LNCAP (cell line): ENCODE data around the gene FEM1B.

Experiments
- TF ChIP-seq, protein P1 (sequence below): fragments of 450-650 bp; IDR thresholded peaks from 2 replicates; pipeline ENCODE4 v1.5.1; 2017; ENCODE audit warnings: mild to moderate bottlenecking

Gene FEM1B

GRCh38 chr15:68335655-68336054, 58.1 kb downstream of the FEM1B start:
- TF ChIP-seq, protein P1, sequence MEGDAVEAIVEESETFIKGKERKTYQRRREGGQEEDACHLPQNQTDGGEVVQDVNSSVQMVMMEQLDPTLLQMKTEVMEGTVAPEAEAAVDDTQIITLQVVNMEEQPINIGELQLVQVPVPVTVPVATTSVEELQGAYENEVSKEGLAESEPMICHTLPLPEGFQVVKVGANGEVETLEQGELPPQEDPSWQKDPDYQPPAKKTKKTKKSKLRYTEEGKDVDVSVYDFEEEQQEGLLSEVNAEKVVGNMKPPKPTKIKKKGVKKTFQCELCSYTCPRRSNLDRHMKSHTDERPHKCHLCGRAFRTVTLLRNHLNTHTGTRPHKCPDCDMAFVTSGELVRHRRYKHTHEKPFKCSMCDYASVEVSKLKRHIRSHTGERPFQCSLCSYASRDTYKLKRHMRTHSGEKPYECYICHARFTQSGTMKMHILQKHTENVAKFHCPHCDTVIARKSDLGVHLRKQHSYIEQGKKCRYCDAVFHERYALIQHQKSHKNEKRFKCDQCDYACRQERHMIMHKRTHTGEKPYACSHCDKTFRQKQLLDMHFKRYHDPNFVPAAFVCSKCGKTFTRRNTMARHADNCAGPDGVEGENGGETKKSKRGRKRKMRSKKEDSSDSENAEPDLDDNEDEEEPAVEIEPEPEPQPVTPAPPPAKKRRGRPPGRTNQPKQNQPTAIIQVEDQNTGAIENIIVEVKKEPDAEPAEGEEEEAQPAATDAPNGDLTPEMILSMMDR: no peak

DNA sequence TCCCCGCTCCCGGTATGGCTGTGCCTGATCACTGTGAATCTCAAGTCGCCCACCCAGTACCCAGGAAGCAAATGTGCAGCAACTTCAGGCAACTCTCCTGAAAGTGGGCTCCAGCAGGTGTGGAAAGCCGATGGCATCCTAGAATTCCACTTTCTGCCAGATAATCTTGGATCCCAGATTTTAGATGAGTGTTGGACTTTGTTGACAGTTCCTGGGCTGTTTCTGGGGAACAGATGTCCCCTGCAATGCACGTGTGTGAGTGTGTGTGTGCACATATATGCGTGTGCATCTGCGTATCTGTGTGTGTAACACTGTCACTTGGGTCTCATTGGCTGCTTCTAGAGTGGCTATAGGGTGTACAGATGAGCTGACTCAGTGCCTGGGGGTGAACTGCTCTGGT, 59.0 kb downstream of the FEM1B start:
- TF ChIP-seq, protein P1: no peak

DNA sequence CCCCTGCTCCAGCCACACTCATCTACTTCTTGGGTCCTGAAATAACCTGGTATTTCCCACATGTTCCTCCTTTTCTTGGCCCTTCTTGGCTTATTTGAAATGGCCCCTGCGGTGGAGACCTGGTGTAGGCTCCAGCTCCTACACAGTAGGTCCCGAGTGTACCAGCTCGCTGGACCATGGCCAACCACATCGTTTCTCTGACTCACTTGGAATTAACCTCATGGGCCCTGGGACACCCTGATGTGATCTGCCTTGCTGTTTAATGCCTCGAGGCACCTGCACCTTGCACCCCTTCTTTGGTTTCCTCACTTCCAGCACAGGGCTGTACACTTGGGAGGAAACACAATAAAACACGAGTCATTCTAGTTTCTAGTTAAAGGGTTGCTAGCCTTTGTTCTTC, 60.3 kb downstream of the FEM1B start:
- TF ChIP-seq, protein P1: no peak

GRCh38 chr15:68339481-68339880, 61.9 kb downstream of the FEM1B start:
- TF ChIP-seq, protein P1: no peak

- TF ChIP-seq, protein P1: no peak
Measured at GRCh38 chr15:68340726-68341671, 63.5 kb downstream of the FEM1B start.

DNA sequence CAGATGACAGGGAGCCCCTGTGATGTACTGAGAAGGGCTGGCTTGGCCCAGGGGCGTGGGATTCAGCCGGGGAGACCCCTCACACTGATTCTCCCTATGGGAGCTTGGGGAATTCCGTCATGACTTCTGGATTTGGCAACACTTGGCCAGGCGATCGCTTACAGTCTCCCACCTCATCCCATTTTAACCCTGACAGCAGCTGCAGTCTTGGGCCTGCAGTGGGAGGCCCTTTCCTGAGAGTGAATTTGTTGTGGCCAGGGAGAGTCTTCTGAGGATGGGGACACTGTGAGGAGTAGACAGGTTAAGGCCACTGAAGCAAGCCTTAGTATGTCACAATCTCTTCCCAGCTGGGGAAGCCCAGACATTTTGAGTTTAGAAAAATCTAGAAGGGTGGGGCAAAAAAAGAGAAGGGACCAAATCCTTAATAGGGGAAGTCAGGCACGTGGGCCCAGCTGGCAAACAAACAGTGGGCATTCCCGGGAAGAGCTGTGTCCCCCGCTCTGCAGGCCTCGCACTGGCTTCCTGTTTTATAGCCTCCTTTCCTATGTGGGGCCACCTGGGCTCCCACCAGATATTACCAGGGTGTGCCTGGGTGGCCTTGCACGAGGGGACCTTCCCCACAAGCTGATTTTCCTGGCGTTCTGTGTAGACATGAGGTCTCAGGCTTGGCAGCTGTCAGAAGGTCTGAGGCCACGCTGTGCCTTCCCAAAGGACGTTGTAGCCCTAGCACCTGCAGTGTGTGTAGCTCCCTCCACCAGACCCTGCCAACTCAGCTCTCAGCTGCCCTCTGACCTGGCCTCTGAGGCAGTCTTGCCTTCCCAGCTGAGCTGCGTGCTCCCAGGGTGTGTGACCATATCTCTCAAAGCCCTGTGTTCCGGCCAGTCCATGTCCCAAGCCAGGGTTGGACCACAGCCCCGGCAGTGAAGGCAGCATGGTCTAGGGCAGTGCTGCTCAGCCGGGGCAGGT, 64.5 kb downstream of the FEM1B start:
- TF ChIP-seq, protein P1: no peak

DNA sequence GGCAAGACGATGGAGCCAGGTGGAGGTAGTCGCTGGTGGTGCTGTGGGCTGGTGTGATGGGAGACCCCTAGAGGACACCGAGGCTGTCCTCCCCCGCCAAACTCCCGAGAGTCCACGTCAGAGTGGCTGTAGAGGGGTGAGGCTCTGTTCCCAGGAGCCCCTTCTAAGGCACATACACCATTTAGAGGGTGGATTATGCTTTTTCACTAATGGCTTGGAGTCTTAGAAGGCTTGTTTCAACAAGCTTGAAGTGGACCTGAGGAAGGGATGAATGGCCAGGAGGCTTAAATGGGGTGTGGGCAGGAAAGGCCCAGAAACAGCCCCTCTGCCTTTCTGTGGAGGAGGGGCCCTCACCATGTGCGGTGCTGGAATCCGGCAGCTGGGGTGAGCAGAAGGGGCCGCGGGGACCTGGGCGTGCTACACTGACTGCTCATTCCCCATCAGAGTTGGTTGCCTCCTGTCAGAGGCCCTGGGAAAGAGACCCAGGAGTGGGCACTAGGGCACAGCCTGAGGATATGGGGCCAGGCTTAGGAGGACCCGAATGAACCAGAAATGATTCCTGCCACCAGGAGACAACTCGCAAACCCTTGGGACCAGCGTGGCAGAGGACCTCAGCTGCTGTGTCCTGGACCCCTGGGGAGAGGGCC, 66.2 kb downstream of the FEM1B start:
- TF ChIP-seq, protein P1: no peak
